Renal cortical epithelial cell (primary cell): ENCODE data around the gene CYRIA. TPM values are rescaled to one million over a fixed set of nuclear protein-coding genes. Genes with fewer than 3 reads are reported as not detected.
A peak's percentile ranks its signal among the peaks of the same experiment; 100 is the strongest.

Experiments used
- DNase-seq: peaks from one replicate; pipeline ENCODE4 v3.0.0-alpha.2; 2011; ENCODE audit warnings: low read depth
- total RNA-seq: library from RNA; depleted of rRNA; stranded (reverse); fragments of >200 nt; gene quantifications from 2 replicates; pipeline ENCODE4 v1.2.3, GENCODE V29; 2014

Gene CYRIA
- total RNA-seq, 1 donor from 2014 or later = 9.2 TPM

DNA sequence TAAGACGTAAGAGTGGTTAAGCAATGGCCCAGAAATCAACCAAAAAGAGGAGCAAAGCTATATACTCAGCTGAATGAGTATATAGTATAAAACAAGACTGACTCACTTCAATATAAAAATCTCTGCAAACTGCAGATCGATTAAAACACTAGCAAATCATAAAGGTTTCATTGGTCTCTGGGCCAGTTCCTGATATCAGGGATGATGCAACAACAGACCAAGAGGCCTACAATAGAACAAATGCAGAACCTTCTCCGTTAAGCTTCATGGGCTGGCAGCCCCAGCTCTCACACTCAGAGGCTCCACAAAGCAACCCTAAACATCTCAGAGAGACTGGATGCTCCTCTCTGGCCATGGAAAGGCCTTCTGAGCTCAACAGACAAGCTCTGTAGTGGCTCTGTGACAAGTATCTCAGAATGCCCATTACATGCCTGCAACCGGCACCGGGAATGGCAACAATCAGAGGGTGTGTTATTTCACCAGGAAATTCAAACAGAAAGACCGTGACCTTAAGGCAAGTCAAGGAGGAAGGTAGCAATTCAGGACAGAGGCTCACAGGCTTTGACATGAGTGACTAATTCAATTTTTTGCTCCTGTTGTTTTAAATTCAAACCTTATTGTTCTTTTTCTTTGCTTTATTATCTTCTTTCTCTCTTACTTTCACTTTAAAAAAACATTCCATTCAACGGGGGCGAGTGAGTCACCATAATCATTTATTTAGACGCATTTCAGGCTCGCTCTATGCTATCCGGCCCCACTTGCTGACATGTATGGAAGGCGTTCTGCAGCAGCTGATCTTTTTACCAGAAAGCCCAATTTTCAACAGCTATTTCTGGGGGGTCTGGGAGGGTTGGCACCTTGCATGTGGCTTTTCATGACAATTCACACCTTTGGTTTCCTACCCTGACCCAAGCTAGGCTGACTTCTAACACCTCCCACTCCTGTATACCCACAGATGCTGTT lies 15.1 kb downstream of the CYRIA start:
- peak; percentile 71 for DNase-seq

- no peak for DNase-seq
These were observed 16.0 kb downstream of the CYRIA start for GRCh38 chr2:16649353-16650286.

- DNase-seq = no peak
These were observed 17.5 kb downstream of the CYRIA start for GRCh38 chr2:16647992-16648617.

- DNase-seq = no peak
These were observed 19.7 kb downstream of the CYRIA start for GRCh38 chr2:16645775-16646559.

DNA sequence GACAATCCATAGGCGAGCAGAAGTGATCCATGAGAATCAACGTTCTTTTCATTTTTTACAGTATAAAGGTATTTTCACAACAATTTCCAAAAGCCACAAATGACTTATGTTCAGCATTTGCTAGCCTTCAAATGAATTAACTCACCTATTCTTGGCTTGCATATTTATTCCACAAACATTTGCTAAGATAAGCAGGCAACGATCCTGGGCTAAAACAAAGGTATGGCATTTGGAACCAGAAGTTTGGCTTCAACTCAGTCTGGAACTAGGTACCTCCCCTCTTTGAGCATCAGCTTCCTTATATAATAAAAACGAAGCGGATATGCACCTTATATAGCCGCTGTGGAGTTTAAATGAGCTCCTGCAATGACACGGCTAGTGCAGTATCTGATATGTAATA lies 20.5 kb downstream of the CYRIA start:
- no peak for DNase-seq

- DNase-seq = peak; percentile 82
These were observed 21.3 kb downstream of the CYRIA start for GRCh38 chr2:16644221-16644925.

GRCh38 chr2:16643099-16643498 lies 22.5 kb downstream of the CYRIA start:
- peak; percentile 82 for DNase-seq

DNA sequence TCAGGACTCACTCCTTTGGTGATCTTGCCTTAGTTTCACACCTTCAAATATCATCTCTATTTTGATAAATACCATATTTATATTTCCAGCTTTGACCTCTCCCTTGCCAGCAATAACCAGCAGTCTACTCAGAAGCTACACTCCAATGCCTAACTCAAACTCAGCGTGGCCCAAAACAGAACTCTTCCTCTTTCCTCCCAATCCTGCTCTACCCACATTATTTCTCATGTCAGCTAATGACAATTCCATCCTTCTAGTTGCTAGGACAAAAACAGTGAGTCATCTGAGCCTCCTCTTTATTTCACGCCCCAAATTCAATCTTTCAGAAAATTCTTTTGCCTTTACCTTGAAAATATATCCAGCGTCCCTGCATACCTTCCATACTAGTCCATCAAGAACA lies 23.5 kb downstream of the CYRIA start:
- DNase-seq = no peak

- DNase-seq = no peak
These were observed 24.1 kb downstream of the CYRIA start for GRCh38 chr2:16641509-16641908.

- no peak for DNase-seq
These were observed 24.8 kb downstream of the CYRIA start for GRCh38 chr2:16640867-16641266.

- DNase-seq = no peak
These were observed 25.5 kb downstream of the CYRIA start for GRCh38 chr2:16640001-16640700.

GRCh38 chr2:16639431-16639830 lies 26.2 kb downstream of the CYRIA start:
- DNase-seq = no peak

DNA sequence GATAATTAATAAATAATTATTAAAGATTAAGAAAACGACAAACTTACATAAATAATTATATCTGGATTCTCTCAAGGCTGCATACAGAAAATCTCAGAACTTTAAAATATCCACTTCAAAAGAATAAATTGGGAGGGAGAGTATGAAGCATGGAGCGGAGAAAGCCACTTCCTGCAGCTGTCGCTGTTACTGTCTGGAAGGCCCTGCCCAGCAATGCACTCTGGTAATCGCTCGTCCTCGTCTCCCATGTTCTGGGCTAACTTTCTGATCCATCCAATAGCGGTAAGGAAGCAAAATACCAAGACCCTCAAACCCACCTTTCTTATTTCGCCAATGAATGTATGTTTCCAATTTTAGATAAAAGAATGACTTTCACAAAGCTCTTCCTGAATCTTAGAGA lies 26.7 kb downstream of the CYRIA start:
- no peak for DNase-seq

DNA sequence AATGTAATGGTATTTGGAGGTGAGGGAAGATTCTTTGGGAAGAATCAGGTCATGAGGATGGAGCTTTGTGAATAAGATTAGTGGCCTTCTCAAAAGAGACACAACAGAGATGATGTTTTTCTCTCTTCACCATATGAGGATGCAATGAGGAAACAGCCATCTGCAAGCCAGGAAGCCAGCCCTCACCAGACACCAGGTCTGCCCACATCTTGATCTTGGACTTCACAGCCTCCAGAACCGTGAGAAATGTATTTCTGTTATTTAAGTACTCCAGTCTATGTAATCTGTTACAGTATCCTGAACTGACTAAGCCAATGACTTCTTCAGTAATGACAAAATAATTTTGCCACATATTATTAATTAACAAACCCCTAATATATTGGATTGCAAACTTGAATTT lies 28.3 kb downstream of the CYRIA start:
- DNase-seq = no peak

- peak; percentile 72 for DNase-seq
These were observed 29.6 kb downstream of the CYRIA start for GRCh38 chr2:16635791-16636699.

GRCh38 chr2:16633621-16634430 lies 31.8 kb downstream of the CYRIA start:
- peak; percentile 93 for DNase-seq

DNA sequence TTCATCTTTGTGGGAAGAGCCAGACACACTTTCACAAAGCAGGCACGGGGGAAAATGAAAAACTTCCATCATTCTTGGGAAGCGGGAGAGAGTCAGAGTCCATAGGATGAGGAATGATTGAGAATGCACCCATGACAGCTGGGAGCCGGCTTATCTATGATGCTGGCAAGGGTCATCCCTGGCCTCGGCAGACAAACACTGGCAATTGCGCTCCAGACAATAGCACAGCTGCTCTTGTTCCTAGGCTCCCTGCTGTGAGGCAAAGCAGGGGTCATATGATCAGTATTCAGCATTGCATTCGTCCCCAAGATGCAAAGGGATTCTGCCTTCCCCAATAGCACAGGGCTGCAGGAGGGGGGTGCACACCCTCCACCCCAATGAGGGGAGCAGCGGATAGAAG lies 33.0 kb downstream of the CYRIA start:
- DNase-seq = no peak

DNA sequence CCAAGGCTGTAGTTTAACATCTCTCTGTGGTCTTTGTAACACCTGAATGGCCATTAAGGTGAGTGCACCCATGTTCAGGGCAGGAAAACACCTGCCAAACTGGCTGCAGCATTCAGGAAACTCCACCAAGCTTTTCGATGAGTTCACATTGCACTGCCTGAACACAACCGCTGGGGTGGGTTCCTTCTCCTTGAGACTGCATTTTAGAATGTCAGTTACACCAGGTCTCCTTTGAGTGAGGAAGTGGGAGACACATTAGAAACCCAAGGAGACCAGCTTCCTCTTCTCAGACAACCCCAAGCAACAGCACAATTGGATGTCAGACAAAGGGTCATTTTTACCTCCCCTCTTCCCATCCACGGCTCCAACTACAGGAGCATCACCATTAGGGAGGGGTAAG lies 35.2 kb downstream of the CYRIA start:
- no peak for DNase-seq
